Activated T-cell treated with anti-CD3 and anti-CD28 coated beads, Interleukin-2, amount 50 U/mL, for 4 hours (primary cell): ENCODE results near the gene TMEM132C. TPM values are rescaled to one million over a fixed set of nuclear protein-coding genes. Genes with fewer than 3 reads are reported as not detected.
"Not testable (repeated sequence)": the region's sequence is repeated elsewhere in the genome, so short reads cannot be mapped to it uniquely, and the experiment has no call there.

ENCODE experiments used
- ATAC-seq, 2 donors: fragments of 200-7000 bp; cut with Tn5 transposase; one replicate each; pipeline ENCODE4 v1.10.0; 2021
- DNase-seq: peaks from one replicate; pipeline ENCODE4 v3.0.0-alpha.2; 2020
- H3K27me3 Mint-ChIP-seq: one replicate; pipeline ENCODE4 v1.8.0; 2021; ENCODE audit warnings: low read depth, mixed read lengths
- H3K36me3 Mint-ChIP-seq: one replicate; pipeline ENCODE4 v1.8.0; 2022; ENCODE audit warnings: mixed read lengths; ENCODE audit not compliant: insufficient read depth
- H3K4me1 Mint-ChIP-seq: one replicate; pipeline ENCODE4 v1.8.0; 2021; ENCODE audit warnings: low read depth, mixed read lengths
- H3K4me3 Mint-ChIP-seq: one replicate; pipeline ENCODE4 v1.8.0; 2021; ENCODE audit warnings: mild to moderate bottlenecking, moderate library complexity, mixed read lengths
- H3K9me3 Mint-ChIP-seq: one replicate; pipeline ENCODE4 v1.8.0; 2021; ENCODE audit warnings: mixed read lengths
- total RNA-seq, 3 donors: library from RNA; stranded (reverse); gene quantifications; one replicate each; pipeline ENCODE4 v1.2.1, GENCODE V29; 2021

TMEM132C gene
- total RNA-seq, 3 donors from 2014 or later: not detected

DNA sequence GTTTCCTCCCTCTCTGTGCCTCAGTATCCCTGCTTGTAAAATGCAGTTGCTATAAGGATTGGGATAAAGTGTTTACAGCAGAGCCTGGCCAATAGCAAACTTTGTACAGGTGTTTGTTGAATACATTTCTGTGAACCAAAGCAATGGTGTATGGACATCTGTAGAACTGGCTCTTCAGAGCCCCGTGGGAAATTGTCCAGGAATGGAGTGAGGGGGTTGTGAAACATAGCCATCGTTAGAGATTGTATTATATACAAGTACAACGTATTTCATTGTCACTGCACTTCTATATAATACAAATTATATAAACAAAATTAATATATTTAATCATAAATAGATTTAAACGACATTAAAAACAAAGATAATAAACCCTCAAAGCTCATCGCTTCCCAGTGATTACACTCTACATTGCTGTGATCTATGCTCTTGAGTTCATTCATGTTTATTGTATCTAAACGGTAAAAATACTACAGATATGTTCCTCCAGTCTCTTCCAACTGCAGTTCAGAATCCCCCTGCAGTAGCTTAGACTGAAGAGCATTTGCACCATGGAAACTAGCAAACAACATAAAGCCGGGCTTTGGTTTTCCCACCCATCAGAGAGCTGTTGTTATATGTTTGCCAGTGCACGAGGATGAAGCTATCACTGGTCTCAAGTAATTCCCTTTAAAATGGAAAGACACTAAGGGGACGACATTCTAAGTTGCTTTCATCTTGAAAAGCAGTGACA lies 216.7 kb downstream of the TMEM132C start:
- Mint-ChIP-seq H3K9me3 (no peaks in the 10 kb centered on the region), H3K4me1 (no peaks in the 10 kb centered on the region), H3K4me3 (no peak overlapping the region), H3K36me3 (no peaks in the 10 kb centered on the region), H3K27me3 (no peaks in the 10 kb centered on the region)
- DNase-seq (no peak), ATAC-seq (no peak)

DNA sequence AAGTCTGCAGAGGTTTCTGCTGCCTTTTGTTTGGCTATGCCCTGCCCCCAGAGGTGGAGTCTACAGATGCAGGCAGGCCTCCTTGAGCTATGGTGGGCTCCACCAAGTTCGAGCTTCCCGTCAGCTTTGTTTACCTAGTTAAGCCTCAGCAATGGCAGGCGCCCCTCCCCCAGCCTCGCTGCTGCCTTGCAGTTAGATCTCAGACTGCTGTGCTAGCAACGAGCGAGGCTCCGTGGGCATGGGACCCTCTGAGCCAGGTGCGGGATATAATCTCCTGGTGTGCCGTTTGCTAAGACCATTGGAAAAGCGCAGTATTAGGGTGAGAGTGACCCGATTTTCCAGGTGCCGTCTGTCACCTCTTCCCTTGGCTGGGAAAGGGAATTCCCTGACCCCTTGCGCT lies 230.4 kb downstream of the TMEM132C start:
- H3K4me3 Mint-ChIP-seq, H3K36me3 Mint-ChIP-seq, DNase-seq, H3K4me1 Mint-ChIP-seq, H3K27me3 Mint-ChIP-seq, H3K9me3 Mint-ChIP-seq, ATAC-seq: not testable (repeated sequence)

- no peak overlapping the region for H3K4me3 Mint-ChIP-seq
- H3K9me3 Mint-ChIP-seq: peaks cover 7% of the 10 kb centered on the region
- DNase-seq (no peak), ATAC-seq (no peak)
- H3K4me1 Mint-ChIP-seq: no peaks in the 10 kb centered on the region
- no peaks in the 10 kb centered on the region for H3K27me3 Mint-ChIP-seq
- H3K36me3 Mint-ChIP-seq: no peaks in the 10 kb centered on the region
Measured at GRCh38 chr12:128507470-128507869, 240.5 kb downstream of the TMEM132C start.

DNA sequence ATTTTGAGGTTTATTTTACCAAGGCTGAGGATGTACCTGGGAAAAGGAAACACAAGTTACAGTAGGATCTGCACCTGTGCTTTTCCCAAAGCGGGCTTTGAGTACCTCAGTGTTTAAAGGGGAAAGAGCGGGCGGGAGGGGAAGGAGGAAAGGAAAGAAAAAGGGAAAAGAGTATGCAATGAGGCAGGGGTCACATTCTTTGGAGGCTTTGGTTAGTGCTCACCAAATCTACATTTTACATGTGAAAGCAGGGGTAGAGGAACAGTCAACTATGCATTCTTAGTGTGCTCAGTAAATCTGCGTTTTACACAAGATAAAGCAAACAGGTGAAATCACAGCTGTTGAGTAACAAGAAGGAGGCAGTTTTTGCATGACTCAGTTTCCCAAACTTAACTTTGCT lies 242.2 kb downstream of the TMEM132C start:
- Mint-ChIP-seq H3K36me3 (no peaks in the 10 kb centered on the region), H3K27me3 (no peaks in the 10 kb centered on the region), H3K4me1 (no peaks in the 10 kb centered on the region), H3K9me3 (peaks cover 3% of the 10 kb centered on the region), H3K4me3 (no peak overlapping the region)
- ATAC-seq: no peak
- DNase-seq: no peak

DNA sequence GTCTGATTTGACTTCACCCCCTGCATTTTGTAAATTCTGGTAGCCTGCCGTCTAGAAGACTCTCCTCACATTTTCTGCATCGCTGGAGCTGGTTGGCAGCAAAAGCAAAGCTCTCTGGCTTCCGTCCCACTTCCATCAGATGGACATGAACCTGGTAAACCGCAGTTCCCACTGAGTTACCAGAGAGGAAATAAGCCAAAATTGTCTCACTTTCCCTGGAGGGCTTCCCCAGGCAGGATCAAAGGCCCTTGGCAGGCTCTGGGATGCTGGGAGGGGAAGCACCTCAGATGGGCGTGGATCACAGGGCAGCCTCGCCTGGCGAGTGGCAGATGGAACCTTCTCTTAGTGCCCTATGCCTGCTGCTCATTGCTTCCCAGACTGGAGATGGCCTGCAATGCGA lies 243.5 kb downstream of the TMEM132C start:
- peaks cover 3% of the 10 kb centered on the region for H3K9me3 Mint-ChIP-seq
- ATAC-seq (no peak), DNase-seq (no peak)
- no peaks in the 10 kb centered on the region for H3K27me3 Mint-ChIP-seq
- no peaks in the 10 kb centered on the region for H3K4me1 Mint-ChIP-seq
- H3K4me3 Mint-ChIP-seq: no peak overlapping the region
- H3K36me3 Mint-ChIP-seq: no peaks in the 10 kb centered on the region

- no peaks in the 10 kb centered on the region for H3K36me3 Mint-ChIP-seq
- H3K4me1 Mint-ChIP-seq: no peaks in the 10 kb centered on the region
- no peak overlapping the region for H3K4me3 Mint-ChIP-seq
- peaks cover 3% of the 10 kb centered on the region for H3K9me3 Mint-ChIP-seq
- no peak for ATAC-seq
- no peaks in the 10 kb centered on the region for H3K27me3 Mint-ChIP-seq
- no peak for DNase-seq
Measured at GRCh38 chr12:128513331-128513730, 246.4 kb downstream of the TMEM132C start.

GRCh38 chr12:128513831-128514230 lies 246.9 kb downstream of the TMEM132C start:
- no peaks in the 10 kb centered on the region for H3K27me3 Mint-ChIP-seq

GRCh38 chr12:128518644-128519043 lies 251.7 kb downstream of the TMEM132C start:
- peaks cover 4% of the 10 kb centered on the region for H3K27me3 Mint-ChIP-seq
- H3K4me1 Mint-ChIP-seq: no peaks in the 10 kb centered on the region
- no peak overlapping the region for H3K4me3 Mint-ChIP-seq
- ATAC-seq (no peak), DNase-seq (no peak)
- H3K9me3 Mint-ChIP-seq: no peaks in the 10 kb centered on the region
- no peaks in the 10 kb centered on the region for H3K36me3 Mint-ChIP-seq

More at GRCh38 chr12:128513831-128514230, 246.9 kb downstream of the TMEM132C start:
- Mint-ChIP-seq H3K9me3 (no peaks in the 10 kb centered on the region), H3K36me3 (no peaks in the 10 kb centered on the region), H3K4me1 (no peaks in the 10 kb centered on the region), H3K4me3 (no peak overlapping the region)
- no peak for ATAC-seq
- no peak for DNase-seq

GRCh38 chr12:128519426-128519825 lies 252.5 kb downstream of the TMEM132C start:
- Mint-ChIP-seq H3K4me1 (no peaks in the 10 kb centered on the region), H3K36me3 (no peaks in the 10 kb centered on the region), H3K9me3 (no peaks in the 10 kb centered on the region), H3K27me3 (peaks cover 4% of the 10 kb centered on the region), H3K4me3 (no peak overlapping the region)
- ATAC-seq (no peak), DNase-seq (no peak)

- H3K9me3 Mint-ChIP-seq: peaks cover 5% of the 10 kb centered on the region
Measured at GRCh38 chr12:128521981-128522380, 255.0 kb downstream of the TMEM132C start.

GRCh38 chr12:128524439-128524838 lies 257.5 kb downstream of the TMEM132C start:
- DNase-seq (no peak), ATAC-seq (no peak)
- no peaks in the 10 kb centered on the region for H3K4me1 Mint-ChIP-seq
- peaks cover 4% of the 10 kb centered on the region for H3K27me3 Mint-ChIP-seq
- no peak overlapping the region for H3K4me3 Mint-ChIP-seq
- H3K9me3 Mint-ChIP-seq: peaks cover 5% of the 10 kb centered on the region
- H3K36me3 Mint-ChIP-seq: no peaks in the 10 kb centered on the region

More at GRCh38 chr12:128521981-128522380, 255.0 kb downstream of the TMEM132C start:
- Mint-ChIP-seq H3K36me3 (no peaks in the 10 kb centered on the region), H3K4me1 (no peaks in the 10 kb centered on the region), H3K27me3 (peaks cover 4% of the 10 kb centered on the region), H3K4me3 (no peak overlapping the region)
- no peak for ATAC-seq
- DNase-seq: no peak

GRCh38 chr12:128531170-128531569 lies 264.2 kb downstream of the TMEM132C start:
- peaks cover 2% of the 10 kb centered on the region for H3K4me1 Mint-ChIP-seq
- no peak for DNase-seq
- H3K27me3 Mint-ChIP-seq: no peaks in the 10 kb centered on the region
- H3K36me3 Mint-ChIP-seq: no peaks in the 10 kb centered on the region
- H3K9me3 Mint-ChIP-seq: no peaks in the 10 kb centered on the region
- no peak overlapping the region for H3K4me3 Mint-ChIP-seq
- ATAC-seq: no peak

DNA sequence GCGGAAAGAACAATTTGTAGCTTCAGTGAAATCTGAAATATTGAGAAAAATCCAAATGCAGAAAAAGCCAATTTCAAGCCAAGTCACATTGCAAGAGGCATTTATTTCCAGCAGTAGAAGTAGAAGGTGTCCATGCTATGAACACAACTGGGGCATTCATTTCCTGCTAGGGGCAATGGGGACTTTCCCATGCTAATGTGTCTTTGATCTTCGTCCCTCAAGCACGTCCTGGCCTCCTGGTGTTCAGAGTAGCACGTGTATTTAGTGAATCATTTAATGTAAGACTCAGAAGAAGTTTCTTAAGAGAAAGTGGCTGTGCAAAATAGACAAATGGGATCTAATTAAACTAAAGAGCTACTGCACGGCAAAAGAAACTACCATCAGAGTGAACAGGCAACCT lies 267.9 kb downstream of the TMEM132C start:
- Mint-ChIP-seq H3K27me3 (no peaks in the 10 kb centered on the region), H3K36me3 (no peaks in the 10 kb centered on the region), H3K4me3 (no peak overlapping the region), H3K9me3 (peaks cover 6% of the 10 kb centered on the region), H3K4me1 (peaks cover 2% of the 10 kb centered on the region)
- DNase-seq (no peak), ATAC-seq (no peak)

GRCh38 chr12:128536810-128537209 lies 269.8 kb downstream of the TMEM132C start:
- H3K27me3 Mint-ChIP-seq: no peaks in the 10 kb centered on the region
- DNase-seq (no peak), ATAC-seq (no peak)
- no peak overlapping the region for H3K4me3 Mint-ChIP-seq
- H3K36me3 Mint-ChIP-seq: no peaks in the 10 kb centered on the region
- peaks cover 2% of the 10 kb centered on the region for H3K4me1 Mint-ChIP-seq
- peaks cover 6% of the 10 kb centered on the region for H3K9me3 Mint-ChIP-seq

GRCh38 chr12:128537668-128538067 lies 270.7 kb downstream of the TMEM132C start:
- peaks cover 2% of the 10 kb centered on the region for H3K4me1 Mint-ChIP-seq
- ATAC-seq: no peak
- H3K27me3 Mint-ChIP-seq: no peaks in the 10 kb centered on the region
- no peak for DNase-seq
- H3K4me3 Mint-ChIP-seq: no peak overlapping the region
- H3K9me3 Mint-ChIP-seq: peaks cover 6% of the 10 kb centered on the region
- H3K36me3 Mint-ChIP-seq: no peaks in the 10 kb centered on the region
